NB4 (cell line): ENCODE measurements around the gene CTNND2.

ENCODE experiments used
- POLR2A ChIP-seq: IDR thresholded peaks from 2 replicates; pipeline ENCODE4 v1.6.1; 2011; ENCODE audit warnings: mild to moderate bottlenecking; ENCODE audit not compliant: insufficient read length; ENCODE audit errors: extremely low read depth
- TF ChIP-seq, protein P1 (sequence below): IDR thresholded peaks from one replicate; pipeline ENCODE4 v1.5.1; 2012; ENCODE audit warnings: low read depth, low read length
- TF ChIP-seq, protein P2 (sequence below): IDR thresholded peaks from 2 replicates; pipeline ENCODE4 v1.6.1; 2011; ENCODE audit warnings: low read depth, low read length

DNA sequence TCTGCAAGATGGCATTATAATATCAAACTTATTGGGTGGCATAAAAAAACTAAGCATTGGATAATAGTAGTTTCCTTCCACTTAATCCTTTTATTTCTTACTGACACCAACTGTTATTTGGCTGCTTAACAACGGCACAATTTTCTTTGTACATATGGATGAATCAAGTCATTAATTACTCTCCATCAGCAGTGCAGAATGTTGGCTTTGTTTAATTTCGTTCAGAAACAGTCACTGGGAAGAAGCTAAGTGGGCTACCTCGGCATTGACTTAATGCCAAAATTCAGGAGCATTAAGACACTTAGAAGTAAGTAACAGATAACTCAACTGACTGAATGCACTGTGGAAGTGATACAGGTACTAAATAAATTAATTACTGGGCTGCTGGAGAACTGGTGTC is 460.4 kb downstream of the CTNND2 start:
- TF ChIP-seq, protein P1, sequence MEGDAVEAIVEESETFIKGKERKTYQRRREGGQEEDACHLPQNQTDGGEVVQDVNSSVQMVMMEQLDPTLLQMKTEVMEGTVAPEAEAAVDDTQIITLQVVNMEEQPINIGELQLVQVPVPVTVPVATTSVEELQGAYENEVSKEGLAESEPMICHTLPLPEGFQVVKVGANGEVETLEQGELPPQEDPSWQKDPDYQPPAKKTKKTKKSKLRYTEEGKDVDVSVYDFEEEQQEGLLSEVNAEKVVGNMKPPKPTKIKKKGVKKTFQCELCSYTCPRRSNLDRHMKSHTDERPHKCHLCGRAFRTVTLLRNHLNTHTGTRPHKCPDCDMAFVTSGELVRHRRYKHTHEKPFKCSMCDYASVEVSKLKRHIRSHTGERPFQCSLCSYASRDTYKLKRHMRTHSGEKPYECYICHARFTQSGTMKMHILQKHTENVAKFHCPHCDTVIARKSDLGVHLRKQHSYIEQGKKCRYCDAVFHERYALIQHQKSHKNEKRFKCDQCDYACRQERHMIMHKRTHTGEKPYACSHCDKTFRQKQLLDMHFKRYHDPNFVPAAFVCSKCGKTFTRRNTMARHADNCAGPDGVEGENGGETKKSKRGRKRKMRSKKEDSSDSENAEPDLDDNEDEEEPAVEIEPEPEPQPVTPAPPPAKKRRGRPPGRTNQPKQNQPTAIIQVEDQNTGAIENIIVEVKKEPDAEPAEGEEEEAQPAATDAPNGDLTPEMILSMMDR, result no peak
- TF ChIP-seq, protein P2, sequence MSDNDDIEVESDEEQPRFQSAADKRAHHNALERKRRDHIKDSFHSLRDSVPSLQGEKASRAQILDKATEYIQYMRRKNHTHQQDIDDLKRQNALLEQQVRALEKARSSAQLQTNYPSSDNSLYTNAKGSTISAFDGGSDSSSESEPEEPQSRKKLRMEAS, result no peak
- no peak for TF ChIP-seq POLR2A
